ENCODE results near the gene AICDA.
"Not testable (repeated sequence)": the region's sequence is repeated elsewhere in the genome, so short reads cannot be mapped to it uniquely, and the experiment has no call there.

AICDA gene

GRCh38 chr12:8606890-8607289 is 5.8 kb downstream of the AICDA start:
- DNase-seq, result no peak

GRCh38 chr12:8605057-8605456 is 7.6 kb downstream of the AICDA start:
- DNase-seq, result no peak

- DNase-seq, result no peak
Observed at GRCh38 chr12:8603856-8604255, 8.8 kb downstream of the AICDA start.

- no peak for DNase-seq
Observed at GRCh38 chr12:8603286-8603685, 9.4 kb downstream of the AICDA start.

GRCh38 chr12:8596561-8596960 is 16.1 kb downstream of the AICDA start:
- no peak for DNase-seq

GRCh38 chr12:8594072-8594471 is 18.6 kb downstream of the AICDA start:
- no peak for DNase-seq

GRCh38 chr12:8593246-8593645 is 19.4 kb downstream of the AICDA start:
- no peak for DNase-seq

- no peak for DNase-seq
Observed at GRCh38 chr12:8590842-8591545, 21.7 kb downstream of the AICDA start.

GRCh38 chr12:8589679-8590078 is 23.0 kb downstream of the AICDA start:
- no peak for DNase-seq

GRCh38 chr12:8584478-8584877 is 28.2 kb downstream of the AICDA start:
- DNase-seq, result not testable (repeated sequence)

GRCh38 chr12:8584004-8584403 is 28.7 kb downstream of the AICDA start:
- no peak for DNase-seq

- no peak for DNase-seq
Observed at GRCh38 chr12:8581098-8581784, 31.4 kb downstream of the AICDA start.

- no peak for DNase-seq
Observed at GRCh38 chr12:8577879-8578278, 34.8 kb downstream of the AICDA start.

GRCh38 chr12:8572507-8572906 is 40.2 kb downstream of the AICDA start:
- peak; percentile 34 for DNase-seq

- no peak for DNase-seq
Observed at GRCh38 chr12:8566525-8566924, 46.1 kb downstream of the AICDA start.

- DNase-seq, result not testable (repeated sequence)
Observed at GRCh38 chr12:8566052-8566451, 46.6 kb downstream of the AICDA start.

GRCh38 chr12:8564656-8565055 is 48.0 kb downstream of the AICDA start:
- DNase-seq, result no peak

GRCh38 chr12:8563356-8563755 is 49.3 kb downstream of the AICDA start:
- DNase-seq, result no peak

- no peak for DNase-seq
Observed at GRCh38 chr12:8562310-8562709, 50.3 kb downstream of the AICDA start.

GRCh38 chr12:8561011-8561410 is 51.6 kb downstream of the AICDA start:
- no peak for DNase-seq

GRCh38 chr12:8559676-8560075 is 53.0 kb downstream of the AICDA start:
- no peak for DNase-seq

- DNase-seq, result no peak
Observed at GRCh38 chr12:8556531-8557097, 56.0 kb downstream of the AICDA start.

GRCh38 chr12:8554451-8555195 is 58.0 kb downstream of the AICDA start:
- no peak for DNase-seq
